GM13977 (cell line): ENCODE data around the gene PRKD1.

Experiments
- DNase-seq: peaks from one replicate; pipeline ENCODE4 v3.0.0; 2012; ENCODE audit warnings: low spot score
- in situ Hi-C: fragments of 300-500 bp; cut with MboI; formaldehyde crosslinking; loops from one replicate; pipeline ENCODE4 v1.12.0; 2022; ENCODE audit warnings: low sequenced_read_pairs, low pct_unique_long_range_greater_than_20kb, mixed read lengths, inconsistent platforms; ENCODE audit not compliant: unreplicated experiment
- TF ChIP-seq, protein P1 (sequence below): IDR thresholded peaks from 2 replicates; pipeline ENCODE4 v1.5.1; 2012; ENCODE audit warnings: mild to moderate bottlenecking, control low read depth; ENCODE audit not compliant: insufficient read depth; ENCODE audit errors: extremely low read depth, missing control alignments

PRKD1 gene

DNA sequence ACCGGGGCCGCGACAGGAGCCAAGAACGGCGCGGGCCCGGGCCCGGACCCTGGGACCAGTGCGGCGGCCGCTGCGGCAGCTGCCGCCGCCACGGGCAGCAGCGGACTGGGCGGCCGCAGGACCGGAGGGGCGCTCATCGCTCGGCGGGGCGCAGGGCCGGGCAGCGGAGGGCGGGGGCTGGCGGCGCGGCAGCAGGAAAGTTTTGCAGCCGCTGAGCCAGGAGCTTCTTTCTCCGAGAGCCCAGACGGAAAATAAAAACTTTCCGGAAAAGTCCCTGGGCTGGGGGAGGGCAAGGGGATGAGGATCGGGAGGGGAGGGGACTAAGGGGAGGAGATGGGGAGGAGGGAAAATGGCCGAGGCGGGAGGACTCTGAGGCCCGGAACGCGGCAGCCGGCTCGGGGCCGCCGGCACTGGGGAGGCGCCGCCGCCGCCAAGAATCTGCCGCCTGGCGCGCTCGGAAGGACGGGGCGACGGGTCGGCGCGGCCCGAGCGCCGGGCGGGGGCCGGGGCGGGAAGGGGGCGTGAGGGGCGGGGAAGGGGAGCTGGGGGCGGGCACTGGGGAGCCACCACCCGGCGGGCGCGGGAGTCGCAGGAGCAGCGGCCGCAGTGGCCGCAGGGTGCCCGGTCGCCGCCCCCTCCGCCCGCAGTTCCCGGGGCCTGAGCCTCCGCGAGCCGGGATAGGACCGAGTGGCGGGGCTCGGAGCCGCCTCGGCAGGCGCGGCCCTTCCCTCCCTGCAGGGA, at the start of gene PRKD1:
Gene PRKD1 (minus strand): TSS at position 472 of the 741 bp plus-strand sequence.
- DNase-seq, result peak; percentile 55
- in situ Hi-C loops, result no loop called here

DNA sequence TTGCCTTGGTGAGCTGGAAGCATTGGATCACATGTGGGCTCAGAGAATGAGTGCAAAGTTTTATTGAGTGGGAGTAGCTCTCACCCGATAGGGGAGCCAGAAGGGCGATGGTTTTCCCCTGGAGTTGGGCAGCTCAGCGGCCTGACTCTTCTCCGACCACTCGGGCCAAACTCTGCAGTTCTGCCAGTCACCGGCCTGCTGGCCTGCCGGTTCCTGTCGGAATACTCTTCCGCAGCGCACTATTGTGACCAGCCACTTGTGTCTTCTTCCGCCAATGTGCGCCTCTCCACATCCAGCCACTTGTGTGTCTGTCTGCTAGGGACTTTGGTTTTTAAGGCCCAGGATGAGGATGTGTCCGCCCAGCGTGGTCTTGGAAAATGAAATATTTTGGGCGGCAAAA, 43.5 kb upstream of the PRKD1 start:
- DNase-seq, result no peak
- TF ChIP-seq, protein P1, sequence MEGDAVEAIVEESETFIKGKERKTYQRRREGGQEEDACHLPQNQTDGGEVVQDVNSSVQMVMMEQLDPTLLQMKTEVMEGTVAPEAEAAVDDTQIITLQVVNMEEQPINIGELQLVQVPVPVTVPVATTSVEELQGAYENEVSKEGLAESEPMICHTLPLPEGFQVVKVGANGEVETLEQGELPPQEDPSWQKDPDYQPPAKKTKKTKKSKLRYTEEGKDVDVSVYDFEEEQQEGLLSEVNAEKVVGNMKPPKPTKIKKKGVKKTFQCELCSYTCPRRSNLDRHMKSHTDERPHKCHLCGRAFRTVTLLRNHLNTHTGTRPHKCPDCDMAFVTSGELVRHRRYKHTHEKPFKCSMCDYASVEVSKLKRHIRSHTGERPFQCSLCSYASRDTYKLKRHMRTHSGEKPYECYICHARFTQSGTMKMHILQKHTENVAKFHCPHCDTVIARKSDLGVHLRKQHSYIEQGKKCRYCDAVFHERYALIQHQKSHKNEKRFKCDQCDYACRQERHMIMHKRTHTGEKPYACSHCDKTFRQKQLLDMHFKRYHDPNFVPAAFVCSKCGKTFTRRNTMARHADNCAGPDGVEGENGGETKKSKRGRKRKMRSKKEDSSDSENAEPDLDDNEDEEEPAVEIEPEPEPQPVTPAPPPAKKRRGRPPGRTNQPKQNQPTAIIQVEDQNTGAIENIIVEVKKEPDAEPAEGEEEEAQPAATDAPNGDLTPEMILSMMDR, result no peak
- in situ Hi-C loops, result no loop called here

More for the DNA sequence above, at the start of gene PRKD1:
- TF ChIP-seq, protein P1, result no peak

- in situ Hi-C loops, result no loop called here
- TF ChIP-seq, protein P1, result no peak
- no peak for DNase-seq
Measured at GRCh38 chr14:29955087-29955486, 27.4 kb upstream of the PRKD1 start.

- TF ChIP-seq, protein P1, result no peak
- in situ Hi-C loops, result no loop called here
- DNase-seq, result no peak
Measured at GRCh38 chr14:29953501-29953900, 25.9 kb upstream of the PRKD1 start.

- TF ChIP-seq, protein P1, result no peak
- in situ Hi-C loops, result no loop called here
- DNase-seq, result no peak
Measured at GRCh38 chr14:29944091-29944490, 16.4 kb upstream of the PRKD1 start.

- DNase-seq, result no peak
- in situ Hi-C loops, result no loop called here
- TF ChIP-seq, protein P1, result no peak
Measured at GRCh38 chr14:29941401-29941800, 13.8 kb upstream of the PRKD1 start.
